Nucleus accumbens (tissue), 56 donors: ENCODE data around the gene IDH3G.

ENCODE experiments used
- DNase-seq, 56 donors: peaks; one replicate each; lab custom pipeline; 2025; lab: John Stamatoyannopoulos, UW

IDH3G gene

DNA sequence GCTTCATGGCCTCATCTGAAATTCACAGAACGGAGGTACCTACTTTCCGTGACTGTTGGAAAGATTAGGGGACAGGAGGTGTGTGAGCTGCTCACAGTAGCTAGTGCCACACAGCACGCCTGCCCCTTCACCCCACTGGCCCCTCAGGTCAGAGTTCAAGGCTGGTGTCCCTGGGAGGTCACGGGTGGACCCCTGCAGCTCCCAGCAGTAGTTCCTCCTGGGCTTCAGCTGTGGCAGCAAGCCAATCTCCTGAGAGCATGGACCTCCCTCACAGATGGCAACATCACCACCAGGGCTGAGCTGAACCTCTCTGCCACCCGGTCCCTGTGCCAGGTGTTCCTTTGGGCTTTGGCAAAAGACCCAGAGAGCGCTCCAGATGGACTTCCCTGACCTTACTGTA is 1.8 kb downstream of the IDH3G start:
- no peak for DNase-seq

DNA sequence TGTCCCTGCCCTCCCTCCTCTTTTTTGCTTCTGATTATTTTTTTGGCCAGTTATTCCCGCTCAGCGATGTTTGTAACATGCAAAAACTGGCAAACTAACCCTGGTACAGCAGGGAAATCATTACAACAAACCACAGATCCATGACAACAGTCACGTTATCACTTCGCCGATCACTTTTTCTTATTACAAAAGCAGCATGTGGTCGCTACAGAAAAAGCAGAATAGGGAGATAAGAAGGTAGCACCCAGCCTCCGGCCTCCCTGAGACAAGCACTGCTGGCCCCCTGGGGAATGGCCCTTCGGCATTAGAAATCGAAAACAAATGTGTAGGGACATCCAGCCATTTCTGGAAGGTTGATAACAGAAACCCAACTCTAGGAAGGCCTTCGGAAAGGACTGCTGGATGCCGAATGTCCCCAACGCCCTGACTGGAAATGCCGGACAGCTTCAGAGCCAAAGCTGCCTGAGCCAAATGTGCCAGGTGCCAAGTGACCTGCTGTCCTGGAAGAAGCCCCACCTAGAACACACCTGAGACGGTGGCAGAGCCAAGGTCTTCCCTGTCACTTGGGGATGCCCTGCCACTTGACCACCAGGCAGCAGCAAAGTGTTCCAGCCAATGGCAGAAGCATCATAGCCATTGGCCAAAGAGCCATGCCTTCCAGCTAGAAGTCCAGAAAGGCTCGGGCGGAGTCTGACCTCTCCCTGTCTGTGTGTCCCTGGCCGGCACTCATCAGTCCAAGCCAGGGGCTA is 2.9 kb downstream of the IDH3G start:
- no peak for DNase-seq

DNA sequence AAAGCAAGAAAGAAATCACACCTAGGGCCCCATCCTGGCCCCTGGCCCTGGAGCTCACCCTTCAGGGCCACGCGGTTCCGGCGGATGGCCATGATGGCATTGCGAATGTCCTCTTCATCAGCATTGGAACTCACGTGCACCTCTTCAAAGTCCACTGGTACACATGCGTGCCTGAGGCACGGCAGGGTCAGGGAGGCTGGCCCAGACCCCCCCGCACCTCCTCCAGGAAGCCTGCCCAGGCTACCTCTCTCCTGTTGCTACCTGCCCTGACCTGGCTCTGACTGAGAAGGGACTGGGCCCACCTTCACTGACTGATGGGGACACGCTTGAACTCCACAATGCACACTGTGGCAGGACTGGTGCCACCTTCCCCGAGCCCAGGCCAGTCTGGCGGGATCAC is 4.5 kb downstream of the IDH3G start:
- DNase-seq: no peak

DNA sequence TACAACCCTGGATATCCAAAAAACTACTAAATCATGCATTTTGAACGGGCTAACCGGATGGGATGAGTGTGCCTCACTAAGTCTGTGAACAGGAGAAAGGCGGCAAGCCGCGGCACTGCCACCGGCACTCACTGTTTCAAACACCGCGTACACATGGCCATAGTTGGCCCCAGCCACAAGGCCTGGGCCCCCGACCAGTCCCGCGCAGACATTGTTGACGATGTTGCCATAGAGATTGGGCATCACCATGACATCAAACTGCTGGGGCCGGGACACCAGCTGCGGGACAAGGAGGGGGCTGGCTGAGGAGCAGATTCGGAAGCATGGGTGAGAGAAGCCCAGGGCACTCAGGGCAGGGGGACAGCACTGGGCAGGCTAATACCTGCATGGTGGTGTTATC is 7.5 kb downstream of the IDH3G start:
- DNase-seq: peak in 1 of 56 donors; percentile 25

DNA sequence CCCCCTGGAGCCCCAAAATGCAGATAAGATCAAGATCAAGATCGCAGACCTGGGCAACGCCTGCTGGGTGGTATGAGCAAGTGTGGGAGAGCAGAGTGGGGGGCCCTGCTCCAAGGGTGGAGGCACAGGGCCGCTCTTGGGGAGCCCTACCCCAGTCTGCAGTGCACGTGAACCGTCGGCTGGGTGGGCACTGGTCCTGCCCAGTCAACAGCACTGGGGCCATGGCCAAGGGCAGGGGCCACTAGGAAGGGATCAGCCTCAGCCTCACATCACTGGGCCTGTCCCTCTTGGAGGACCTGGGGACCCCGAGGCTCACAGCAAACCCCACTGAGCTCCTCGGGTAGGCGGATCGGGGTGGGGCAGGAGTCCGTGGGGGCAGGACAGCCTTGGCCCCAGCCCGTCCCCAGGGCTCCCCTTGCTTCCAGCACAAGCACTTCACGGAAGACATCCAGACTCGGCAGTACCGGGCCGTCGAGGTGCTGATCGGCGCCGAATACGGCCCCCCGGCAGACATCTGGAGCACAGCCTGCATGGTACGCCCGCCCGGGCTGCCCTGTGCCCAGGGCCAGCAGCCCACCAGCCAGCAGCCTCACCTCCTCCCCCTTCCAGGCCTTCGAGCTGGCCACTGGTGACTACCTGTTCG is 9.7 kb downstream of the IDH3G start:
- DNase-seq: no peak

DNA sequence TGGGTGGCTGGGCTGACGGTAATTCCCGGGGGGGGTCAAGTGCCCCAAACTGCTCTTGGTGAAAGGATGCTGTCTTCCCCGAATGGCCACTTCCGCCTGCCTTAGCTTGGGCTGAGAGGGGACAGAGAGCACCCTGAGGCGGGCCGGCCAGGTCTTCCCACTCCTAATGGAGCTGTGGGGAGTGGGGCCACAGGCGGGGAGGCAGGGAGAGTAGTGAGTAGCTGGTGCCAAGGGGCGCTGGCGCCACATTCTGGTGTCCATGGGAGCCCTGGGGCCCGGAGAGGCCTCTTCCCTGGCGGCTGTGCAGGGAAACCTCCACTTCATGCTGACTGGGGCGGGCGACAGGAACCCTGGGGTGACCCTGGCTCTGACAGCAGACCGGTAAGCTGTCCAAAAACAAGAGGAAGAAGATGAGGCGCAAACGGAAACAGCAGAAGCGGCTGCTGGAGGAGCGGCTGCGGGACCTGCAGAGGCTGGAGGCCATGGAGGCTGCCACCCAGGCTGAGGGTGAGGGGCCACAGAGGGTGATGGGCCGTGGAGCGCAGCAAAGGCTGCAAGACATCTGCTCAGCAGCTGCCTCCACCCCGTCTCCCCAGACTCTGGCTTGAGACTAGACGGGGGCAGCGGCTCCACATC is 10.7 kb downstream of the IDH3G start:
- DNase-seq: no peak

DNA sequence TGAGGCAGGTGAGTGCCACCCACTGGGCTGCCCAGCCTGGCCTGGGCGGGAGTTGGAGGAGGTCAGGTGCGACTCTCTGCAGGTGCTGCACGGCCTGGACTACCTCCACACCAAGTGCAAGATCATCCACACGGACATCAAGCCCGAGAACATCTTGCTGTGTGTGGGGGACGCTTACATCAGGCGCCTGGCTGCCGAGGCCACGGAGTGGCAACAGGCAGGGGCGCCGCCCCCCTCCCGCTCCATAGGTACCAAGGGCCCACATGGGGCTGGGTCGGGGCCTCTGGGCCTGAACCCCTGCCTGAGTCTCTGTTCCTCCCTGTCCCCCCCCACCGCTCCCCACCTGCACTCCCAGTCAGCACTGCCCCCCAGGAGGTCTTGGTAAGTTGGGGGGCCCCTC is 11.3 kb downstream of the IDH3G start:
- no peak for DNase-seq

DNA sequence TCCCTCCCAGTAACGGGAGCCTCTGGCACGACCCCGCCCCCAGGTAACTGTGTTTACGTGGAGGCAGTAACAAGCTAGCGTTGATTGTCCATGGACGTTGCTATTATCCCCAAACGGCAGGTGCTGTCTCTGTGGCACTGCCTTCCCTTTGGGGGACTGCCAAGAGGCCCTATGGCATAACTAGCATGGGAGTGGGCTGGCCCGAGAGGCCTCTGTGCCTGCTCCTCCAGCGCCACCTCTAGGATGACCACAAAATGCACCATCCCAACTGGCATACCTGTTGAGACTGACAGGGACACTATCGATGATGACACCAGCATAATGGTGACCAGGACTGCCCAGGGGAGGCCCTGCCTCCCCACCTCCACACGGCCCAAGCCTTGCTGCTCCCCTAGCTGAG is 11.9 kb downstream of the IDH3G start:
- DNase-seq: peak in 8 of 56 donors; percentile 8 to 53 (median 25)

DNA sequence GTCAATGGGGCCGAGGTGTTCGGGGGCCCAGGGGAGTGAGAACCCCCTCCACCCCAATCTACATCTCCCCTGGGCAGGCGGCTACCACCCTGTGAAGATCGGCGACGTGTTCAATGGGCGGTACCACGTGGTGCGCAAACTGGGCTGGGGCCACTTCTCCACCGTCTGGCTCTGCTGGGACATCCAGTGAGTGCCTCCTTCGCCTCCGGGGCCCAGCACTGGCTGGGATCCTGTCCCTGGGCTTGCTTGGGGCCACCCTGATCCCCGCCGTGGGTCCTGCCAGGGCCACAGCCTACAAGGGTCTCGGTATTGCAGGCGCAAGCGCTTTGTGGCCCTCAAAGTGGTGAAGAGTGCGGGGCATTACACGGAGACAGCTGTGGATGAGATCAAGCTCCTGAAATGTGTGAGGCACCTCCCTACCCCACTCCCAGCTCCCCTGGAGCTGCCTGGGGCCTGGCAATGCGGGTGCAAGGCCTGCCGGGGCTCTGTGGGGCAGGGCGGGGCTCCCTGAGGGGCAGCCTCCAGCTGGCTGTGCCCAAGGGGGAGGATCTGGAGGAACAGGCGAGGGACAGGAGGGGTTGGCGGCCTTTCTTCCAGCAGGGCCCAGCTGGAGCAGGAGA is 12.6 kb downstream of the IDH3G start:
- DNase-seq: peak in 5 of 56 donors; percentile 10 to 41 (median 27)

DNA sequence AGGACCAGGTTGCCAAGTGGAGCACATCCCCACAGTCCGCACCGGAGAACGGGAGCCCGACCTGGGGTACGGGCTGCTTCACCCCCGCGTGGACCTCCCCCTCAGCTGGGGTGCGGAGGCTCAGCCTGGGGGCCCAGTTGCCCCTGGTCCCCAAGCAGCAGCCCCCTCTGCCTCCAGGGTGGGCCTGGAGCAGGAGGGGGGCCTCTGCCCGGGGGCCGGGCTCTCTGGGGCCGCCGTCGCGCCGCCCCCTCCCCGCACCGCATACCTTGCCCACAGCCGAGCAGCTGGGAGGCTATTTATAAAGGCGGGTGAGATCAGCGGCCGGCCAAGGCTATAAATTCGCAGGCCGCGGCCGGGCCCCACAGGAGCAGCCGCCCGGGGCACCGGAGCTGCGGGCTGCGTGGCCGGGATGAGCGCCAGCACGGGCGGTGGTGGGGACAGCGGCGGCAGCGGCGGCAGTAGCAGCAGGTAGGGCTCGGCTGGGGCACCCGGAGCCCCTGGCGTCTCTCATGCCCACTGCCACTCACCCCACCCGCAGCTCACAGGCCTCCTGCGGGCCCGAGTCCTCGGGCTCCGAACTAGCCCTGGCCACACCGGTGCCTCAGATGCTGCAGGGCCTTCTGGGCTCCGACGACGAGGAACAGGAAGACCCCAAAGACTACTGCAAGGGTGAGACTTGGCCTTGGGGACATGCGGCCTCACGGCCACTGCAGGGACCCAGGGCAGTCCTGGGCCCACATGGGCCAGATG is 13.3 kb downstream of the IDH3G start, which contains the start of gene SRPK3:
Gene SRPK3 (plus strand): TSS at position 364 of the 750 bp plus-strand sequence. CDS start 46 bp downstream, at position 410.
- DNase-seq: no peak

DNA sequence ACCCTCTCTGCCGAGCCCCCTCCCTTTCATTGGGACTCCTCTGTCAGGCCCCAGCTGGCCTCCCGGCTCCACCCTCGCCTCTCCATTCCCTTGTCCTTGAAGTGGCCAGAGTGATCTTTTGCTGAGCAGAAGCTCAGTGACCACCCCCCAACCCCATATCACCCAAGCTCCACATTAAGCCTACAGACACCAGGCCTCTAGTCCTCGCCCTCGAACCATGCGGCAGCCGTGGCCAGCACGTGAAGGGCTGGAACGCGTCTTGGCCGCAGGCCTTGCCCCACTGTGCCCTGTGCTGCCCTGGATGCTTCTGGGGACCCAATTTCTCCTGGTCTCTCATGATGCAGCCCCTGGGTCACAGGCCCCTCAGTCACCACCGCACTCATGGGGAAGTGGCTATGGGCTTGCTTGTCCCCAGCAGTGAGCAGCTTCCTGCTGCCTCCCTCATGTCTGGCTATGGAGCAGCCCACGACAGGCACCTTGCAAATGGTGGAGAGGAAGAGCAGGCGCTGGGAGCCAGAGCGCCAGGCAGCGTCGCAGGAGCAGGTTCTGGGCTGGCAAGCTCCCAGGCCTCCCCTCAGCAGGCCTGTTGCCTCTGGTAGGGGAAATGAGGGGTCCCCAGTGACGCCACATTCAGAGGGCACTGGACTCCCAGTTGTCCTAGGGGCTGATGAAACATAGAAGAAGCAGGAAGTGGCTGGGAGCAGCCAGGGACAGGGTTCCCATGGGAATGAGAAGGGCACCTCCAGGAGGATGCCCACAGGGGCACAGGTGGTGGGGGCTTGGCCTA is 14.1 kb downstream of the IDH3G start:
- DNase-seq: no peak

DNA sequence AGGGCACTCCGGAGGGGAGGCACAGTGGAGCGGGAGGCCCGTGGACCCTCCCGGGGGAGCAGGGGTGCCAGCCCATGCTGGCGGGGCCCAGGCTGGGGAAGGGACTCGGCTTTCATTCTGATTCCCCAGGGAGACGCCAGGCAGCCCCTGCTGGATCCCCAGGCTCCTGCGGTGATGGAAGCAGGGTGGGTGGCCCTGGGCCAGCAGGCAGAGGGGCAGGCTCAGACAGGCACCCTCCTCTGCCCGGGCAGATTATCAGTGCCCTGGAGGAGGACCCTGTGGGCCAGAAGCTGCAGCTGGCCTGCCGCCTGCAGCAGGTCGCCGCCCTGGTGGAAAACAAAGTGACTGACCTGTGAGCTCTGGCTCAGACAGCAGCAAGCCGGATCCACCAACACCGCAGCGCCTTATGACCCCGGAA is 15.5 kb downstream of the IDH3G start:
- DNase-seq: no peak

DNA sequence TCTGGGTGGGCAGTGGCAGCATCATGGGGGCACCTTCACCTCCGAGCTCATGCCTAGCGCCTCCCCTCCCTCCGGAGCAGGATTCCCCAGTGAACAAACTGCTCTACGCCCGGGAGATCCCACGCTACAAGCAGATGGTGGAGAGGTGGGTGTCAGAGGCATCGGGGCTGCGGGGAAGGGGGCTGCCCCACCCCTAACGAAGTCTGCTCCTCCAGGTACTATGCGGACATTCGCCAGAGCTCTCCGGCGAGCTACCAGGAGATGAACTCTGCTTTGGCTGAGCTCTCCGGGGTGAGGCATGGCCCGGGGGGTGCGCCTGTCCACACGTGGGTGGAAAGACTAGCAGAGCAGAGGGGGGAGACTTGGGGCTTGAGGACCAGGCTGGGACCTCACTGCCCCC is 16.0 kb downstream of the IDH3G start:
- DNase-seq: no peak

DNA sequence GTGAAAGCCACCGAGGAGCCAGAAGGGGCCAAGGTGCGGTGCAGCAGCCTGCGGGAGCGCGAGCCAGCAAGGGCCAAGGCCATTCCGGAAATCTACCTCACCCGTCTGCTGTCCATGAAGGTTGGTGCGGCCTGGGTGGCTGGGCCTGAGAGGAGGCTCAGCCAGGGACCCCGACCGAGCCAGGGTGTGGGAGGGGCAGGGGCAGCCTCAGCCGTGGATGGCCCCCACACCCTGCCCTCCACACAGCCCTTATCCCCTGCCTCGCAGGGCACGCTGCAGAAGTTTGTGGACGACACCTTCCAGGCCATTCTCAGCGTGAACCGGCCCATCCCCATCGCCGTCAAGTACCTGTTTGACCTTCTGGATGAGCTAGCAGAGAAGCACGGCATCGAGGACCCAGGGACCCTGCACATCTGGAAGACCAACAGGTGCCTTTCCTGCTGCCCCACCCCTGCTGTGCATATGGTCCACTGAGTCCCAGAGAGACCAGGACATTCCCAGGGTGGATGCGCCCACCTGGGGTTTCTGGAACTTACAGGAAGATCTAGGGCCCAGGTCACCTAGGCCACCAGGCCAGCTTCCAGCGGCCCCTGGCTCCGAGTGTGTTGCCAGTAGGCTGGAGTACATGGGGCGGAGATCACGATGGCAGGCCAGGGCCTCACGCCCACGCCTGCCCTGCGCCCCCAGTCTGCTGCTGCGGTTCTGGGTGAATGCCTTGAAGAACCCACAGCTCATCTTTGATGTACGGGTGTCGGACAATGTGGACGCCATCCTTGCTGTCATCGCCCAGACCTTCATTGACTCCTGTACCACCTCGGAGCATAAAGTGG is 16.7 kb downstream of the IDH3G start:
- DNase-seq: no peak

DNA sequence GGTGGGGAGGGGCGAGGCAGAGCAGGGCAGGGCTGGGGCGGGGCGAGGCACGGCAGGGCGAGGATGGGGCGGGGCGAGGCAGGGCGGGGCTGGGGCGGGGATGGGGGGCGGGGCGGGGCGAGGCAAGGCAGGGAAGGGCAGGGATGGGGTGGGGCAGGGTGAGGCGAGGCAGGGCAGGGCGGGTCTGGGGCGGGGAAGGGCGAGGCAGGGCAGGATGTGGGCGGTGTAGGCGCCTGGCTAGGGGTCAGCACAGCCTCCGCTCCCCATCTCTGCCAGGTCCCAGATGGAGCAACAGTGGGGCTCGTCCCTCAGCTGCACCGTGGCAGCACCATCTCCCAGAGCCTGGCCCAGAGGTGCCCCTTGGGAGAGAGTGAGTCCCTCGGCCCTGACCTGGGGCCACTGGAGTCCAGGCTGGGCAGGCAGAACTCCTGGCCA is 17.5 kb downstream of the IDH3G start:
- DNase-seq: no peak

DNA sequence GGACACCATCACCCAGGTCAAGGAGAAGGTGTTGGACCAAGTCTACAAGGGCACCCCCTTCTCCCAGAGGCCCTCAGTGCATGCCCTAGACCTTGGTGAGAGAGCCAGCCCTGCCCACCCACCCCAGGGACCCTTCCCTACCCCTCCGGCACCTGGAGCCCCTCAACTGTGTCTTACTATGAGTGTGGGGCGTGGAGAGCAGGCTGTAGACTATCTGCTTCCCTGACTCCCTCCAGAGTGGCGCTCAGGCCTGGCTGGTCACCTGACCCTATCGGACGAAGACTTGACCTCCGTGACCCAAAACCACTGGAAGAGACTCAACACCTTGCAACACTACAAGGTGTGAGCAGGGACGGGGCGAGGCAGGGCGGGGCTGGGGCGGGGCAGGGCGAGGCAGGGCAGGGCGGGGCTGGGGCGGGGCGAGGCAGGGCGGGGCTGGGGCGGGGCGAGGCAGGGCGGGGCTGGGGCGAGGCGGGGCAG is 18.0 kb downstream of the IDH3G start:
- DNase-seq: no peak

DNA sequence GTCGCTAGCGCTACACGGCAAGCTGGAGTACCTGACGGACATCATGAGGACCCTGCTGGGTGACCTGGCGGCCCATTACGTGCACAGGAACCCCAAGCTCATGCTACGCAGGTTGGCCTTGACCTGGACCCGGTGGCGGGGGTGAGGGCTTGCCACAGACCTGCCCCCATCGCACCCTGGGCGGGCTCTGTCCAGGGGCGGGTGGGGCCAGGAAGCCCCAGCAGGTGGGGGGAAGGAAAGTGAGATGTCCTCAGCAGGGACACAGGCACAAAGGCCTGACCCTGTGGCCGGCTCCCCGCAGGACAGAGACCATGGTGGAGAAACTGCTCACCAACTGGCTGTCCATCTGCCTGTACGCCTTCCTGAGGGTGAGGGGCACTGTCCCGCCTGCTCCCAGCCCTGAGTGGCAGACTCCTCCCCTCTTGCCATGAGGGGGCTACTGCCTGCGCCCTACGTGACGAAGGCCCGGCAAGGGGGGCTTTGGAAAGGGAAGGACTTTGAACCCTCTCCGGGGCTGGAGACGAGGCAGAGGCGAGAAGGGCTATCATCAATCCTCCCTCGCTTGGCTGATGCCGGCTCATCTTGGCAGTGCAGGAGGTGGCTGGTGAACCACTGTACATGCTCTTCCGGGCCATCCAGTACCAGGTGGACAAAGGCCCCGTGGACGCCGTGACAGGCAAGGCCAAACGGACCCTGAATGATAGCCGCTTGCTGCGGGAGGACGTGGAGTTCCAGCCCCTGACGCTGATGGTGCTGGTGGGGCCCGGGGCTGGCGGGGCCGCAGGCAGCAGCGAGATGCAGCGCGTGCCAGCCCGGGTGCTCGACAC is 18.7 kb downstream of the IDH3G start:
- DNase-seq: no peak
